Aorta (tissue), 5 donors: ENCODE results near the gene ABCB1. TPM values are rescaled to one million over a fixed set of nuclear protein-coding genes. Genes with fewer than 3 reads are reported as not detected.
"Not testable (repeated sequence)": the region's sequence is repeated elsewhere in the genome, so short reads cannot be mapped to it uniquely, and the experiment has no call there.

ENCODE experiments used
- ATAC-seq: fragments of 200-7000 bp; cut with Tn5 transposase; one replicate; pipeline ENCODE4 v1.9.1; 2022; ENCODE audit warnings: moderate library complexity; ENCODE audit not compliant: low FRiP score
- DNase-seq, 2 donors: peaks; one replicate each; pipeline ENCODE4 v3.0.0-alpha.2; 2020
- H3K27ac ChIP-seq, 2 donors: one replicate each; pipeline ENCODE4 v1.5.1; 2013; ENCODE audit warnings: low read length in 2 of 2, mild to moderate bottlenecking in 2 of 2, moderate library complexity in 2 of 2, control low read depth in 1 of 2, inconsistent platforms in 1 of 2, low read depth in 1 of 2
- H3K27me3 ChIP-seq, 2 donors: one replicate each; pipeline ENCODE4 v1.6.1; 2013; ENCODE audit warnings: control low read depth in 1 of 2, low read length in 1 of 2, mild to moderate bottlenecking in 1 of 2, moderate library complexity in 1 of 2; ENCODE audit not compliant: insufficient read depth in 2 of 2, control insufficient read depth in 1 of 2
- H3K36me3 ChIP-seq, 2 donors: one replicate each; pipeline ENCODE4 v1.6.1; 2013; ENCODE audit warnings: control low read depth in 1 of 2, low read length in 1 of 2, mild to moderate bottlenecking in 1 of 2; ENCODE audit not compliant: insufficient read depth in 2 of 2, control insufficient read depth in 1 of 2
- H3K4me1 ChIP-seq, 2 donors: one replicate each; pipeline ENCODE4 v1.6.1; 2013; ENCODE audit warnings: low read length in 2 of 2, control low read depth in 1 of 2, mild to moderate bottlenecking in 1 of 2, moderate library complexity in 1 of 2; ENCODE audit not compliant: insufficient read depth in 2 of 2, control insufficient read depth in 1 of 2
- H3K4me3 ChIP-seq, 2 donors: one replicate each; pipeline ENCODE4 v1.5.1; 2013; ENCODE audit warnings: low read length in 2 of 2, control low read depth in 1 of 2, mild to moderate bottlenecking in 1 of 2
- H3K9me3 ChIP-seq: one replicate; pipeline ENCODE4 v1.6.1; 2013; ENCODE audit warnings: mild to moderate bottlenecking, low read length; ENCODE audit not compliant: control insufficient read depth
- WGBS, 2 donors: extraction: QIAGEN DNeasy Blood & Tissue Kit; methylation state at CpG; one replicate each; pipeline ENCODE4 v1.1.7; 2013; 5-methylcytosine and 5-hydroxymethylcytosine counted together
- intact Hi-C, 2 donors: fragments of 100-400 bp; cut with DNase I; formaldehyde crosslinking; loops; one replicate each; pipeline versions ENCODE4 v1.14.2 to v1.15.0; 2022
- polyA plus RNA-seq, 2 donors: library from polyadenylated mRNA; stranded (reverse); fragments of 200-250 nt; gene quantifications; one replicate each; pipeline ENCODE4 v1.2.3, GENCODE V29; 2013
- total RNA-seq, 2 donors: library from RNA; stranded (reverse); fragmentation: NEBNext Ultra II Directional; extraction: Animal tissue kit (Norgen Biotek cat#: 25700); gene quantifications; one replicate each; pipeline ENCODE4 v1.2.1, GENCODE V29; 2021
- donor health status: healthy with polysubstance abuse.
- donor health status: Bipolar disorder and iron deficiency.
- donor health status: DM: no; HTN: no; CAD: no.
- donor health status: DM: no; HTN: no; CAD: no.
- donor health status: DM: yes; HTN: yes; CAD: no.

Gene ABCB1
- total and polyA plus RNA-seq, 4 donors: 0.05 to 10.6 (median 2.8) TPM

- H3K4me1 ChIP-seq, ATAC-seq, H3K36me3 ChIP-seq, intact Hi-C loops, H3K4me3 ChIP-seq, H3K27me3 ChIP-seq, H3K9me3 ChIP-seq, DNase-seq, H3K27ac ChIP-seq: not testable (repeated sequence)
- 86 to 87% methylated on average over 7 of the region's 7 CpGs for WGBS, 2 donors
These were observed 135.2 kb downstream of the ABCB1 start for GRCh38 chr7:87465534-87465880.

- intact Hi-C loops: not testable (repeated sequence)
These were observed 135.7 kb downstream of the ABCB1 start for GRCh38 chr7:87464830-87465533.

GRCh38 chr7:87463982-87464381, 136.7 kb downstream of the ABCB1 start:
- Histone ChIP-seq H3K27ac (no peak overlapping the region), H3K4me3 (no peak overlapping the region), H3K27me3 (no peaks in the 10 kb centered on the region), H3K4me1 (no peaks in the 10 kb centered on the region), H3K36me3 (no peaks in the 10 kb centered on the region), H3K9me3 (no peaks in the 10 kb centered on the region)
- no peak for DNase-seq
- intact Hi-C loops: no loop called here
- whole genome bisulfite sequencing, 2 donors: 73 to 77% methylated on average over 2 of the region's 2 CpGs
- ATAC-seq: no peak

More at GRCh38 chr7:87464830-87465533, 135.7 kb downstream of the ABCB1 start:
- DNase-seq, ATAC-seq, H3K4me3 ChIP-seq, H3K27ac ChIP-seq, H3K27me3 ChIP-seq, H3K9me3 ChIP-seq, H3K4me1 ChIP-seq, H3K36me3 ChIP-seq: not testable (repeated sequence)
- WGBS, 2 donors: 65 to 69% methylated on average over 16 of the region's 16 CpGs

GRCh38 chr7:87460444-87460843, 140.2 kb downstream of the ABCB1 start:
- H3K4me3 ChIP-seq, H3K27me3 ChIP-seq, H3K27ac ChIP-seq, DNase-seq, intact Hi-C loops, H3K4me1 ChIP-seq, H3K36me3 ChIP-seq, ATAC-seq, H3K9me3 ChIP-seq: not testable (repeated sequence)
- whole genome bisulfite sequencing, 2 donors: 89 to 95% methylated on average over 3 of the region's 3 CpGs

- intact Hi-C loops: no loop called here
- Histone ChIP-seq H3K9me3 (no peaks in the 10 kb centered on the region), H3K36me3 (no peaks in the 10 kb centered on the region), H3K4me3 (no peak overlapping the region), H3K27me3 (no peaks in the 10 kb centered on the region), H3K4me1 (no peaks in the 10 kb centered on the region), H3K27ac (no peak overlapping the region)
- WGBS, 2 donors: 88 to 90% methylated on average over 2 of the region's 2 CpGs
- no peak for DNase-seq
- no peak for ATAC-seq
These were observed 140.7 kb downstream of the ABCB1 start for GRCh38 chr7:87459941-87460340.

GRCh38 chr7:87458148-87458547, 142.5 kb downstream of the ABCB1 start:
- ATAC-seq (no peak), DNase-seq (no peak)
- 65 to 70% methylated on average over 3 of the region's 3 CpGs for WGBS, 2 donors
- H3K27ac ChIP-seq: no peak overlapping the region
- no peaks in the 10 kb centered on the region for H3K4me1 ChIP-seq
- no peaks in the 10 kb centered on the region for H3K36me3 ChIP-seq
- no peaks in the 10 kb centered on the region for H3K27me3 ChIP-seq
- H3K4me3 ChIP-seq: no peak overlapping the region
- intact Hi-C loops: no loop called here
- H3K9me3 ChIP-seq: no peaks in the 10 kb centered on the region

GRCh38 chr7:87456247-87456646, 144.4 kb downstream of the ABCB1 start:
- Histone ChIP-seq H3K9me3 (no peaks in the 10 kb centered on the region), H3K4me3 (no peak overlapping the region), H3K4me1 (no peaks in the 10 kb centered on the region), H3K27me3 (no peaks in the 10 kb centered on the region), H3K27ac (no peak overlapping the region), H3K36me3 (no peaks in the 10 kb centered on the region)
- DNase-seq: no peak
- intact Hi-C loops: no loop called here
- WGBS, 2 donors: 26 to 29% methylated on average over 2 of the region's 2 CpGs
- ATAC-seq: no peak

Other genes with a start within 250 kb of the ABCB1 start
- 1 to 10 TPM; 3.1 to 7.4 TPM for gene ABCB4, start 125.2 kb downstream of the ABCB1 start, total RNA-seq
- gene ABCB4, start 125.2 kb downstream of the ABCB1 start, polyA plus RNA-seq: under 1 TPM; 0.43 to 0.63 TPM
- 1 to 10 TPM; 1.1 to 2.5 TPM for gene RUNDC3B, start 27.5 kb upstream of the ABCB1 start, total RNA-seq
- under 1 TPM; 0.08 to 0.50 TPM for gene RUNDC3B, start 27.5 kb upstream of the ABCB1 start, polyA plus RNA-seq